PFSK-1 (cell line): ENCODE data around the gene SUMO3.
A peak's percentile ranks its signal among the peaks of the same experiment; 100 is the strongest.

Experiments used
- FOXP2 ChIP-seq: optimal IDR thresholded peaks from 2 replicates; pipeline ENCODE3; 2011; ENCODE audit warnings: borderline replicate concordance, control low read depth, inconsistent platforms; ENCODE audit not compliant: insufficient read depth; ENCODE audit errors: extremely low read length, extremely low read depth
- POLR2AphosphoS5 ChIP-seq: IDR thresholded peaks from 2 replicates; pipeline ENCODE4 v1.6.1; 2012; ENCODE audit warnings: low read depth, mild to moderate bottlenecking, control low read depth, low read length, moderate library complexity
- SIN3A ChIP-seq: IDR thresholded peaks from 2 replicates; pipeline ENCODE4 v1.6.1; 2012; ENCODE audit warnings: mild to moderate bottlenecking, low read length, moderate library complexity, borderline replicate concordance; ENCODE audit not compliant: insufficient read depth
- TAF1 ChIP-seq: IDR thresholded peaks from 2 replicates; pipeline ENCODE4 v1.6.1; 2012; ENCODE audit warnings: low read length, control low read depth, borderline replicate concordance; ENCODE audit not compliant: insufficient read depth
- TF ChIP-seq, protein P1 (sequence below), 2 experiments: IDR thresholded peaks; 2 replicates each; pipeline versions ENCODE4 v1.6.1 to v1.8.0; 2011 to 2012; ENCODE audit warnings: low read depth in 2 of 2, low read length in 2 of 2, control low read depth in 1 of 2, inconsistent platforms in 1 of 2, mild to moderate bottlenecking in 1 of 2, moderate library complexity in 1 of 2; ENCODE audit not compliant: insufficient read depth in 1 of 2

SUMO3 gene

DNA sequence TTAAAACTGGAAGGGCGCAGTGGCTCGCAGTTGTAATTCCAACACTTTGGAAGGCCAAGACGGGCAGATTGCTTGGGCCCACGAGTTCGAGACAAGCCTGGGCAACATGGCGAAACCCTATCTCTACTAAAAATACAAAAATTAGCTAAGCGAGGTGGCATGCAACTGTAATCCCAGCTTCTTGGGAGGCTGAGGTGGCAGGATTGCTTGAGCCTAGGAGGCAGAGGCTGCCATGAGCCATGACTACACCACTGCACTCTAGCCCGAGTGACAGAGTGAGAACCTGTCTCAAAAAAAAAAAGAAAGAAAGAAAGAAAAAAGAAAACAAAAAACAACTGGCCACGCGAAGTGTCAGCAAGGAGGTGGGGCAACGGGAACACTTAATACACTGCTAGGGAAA, 22.5 kb downstream of the SUMO3 start:
- TF ChIP-seq SIN3A = no peak

DNA sequence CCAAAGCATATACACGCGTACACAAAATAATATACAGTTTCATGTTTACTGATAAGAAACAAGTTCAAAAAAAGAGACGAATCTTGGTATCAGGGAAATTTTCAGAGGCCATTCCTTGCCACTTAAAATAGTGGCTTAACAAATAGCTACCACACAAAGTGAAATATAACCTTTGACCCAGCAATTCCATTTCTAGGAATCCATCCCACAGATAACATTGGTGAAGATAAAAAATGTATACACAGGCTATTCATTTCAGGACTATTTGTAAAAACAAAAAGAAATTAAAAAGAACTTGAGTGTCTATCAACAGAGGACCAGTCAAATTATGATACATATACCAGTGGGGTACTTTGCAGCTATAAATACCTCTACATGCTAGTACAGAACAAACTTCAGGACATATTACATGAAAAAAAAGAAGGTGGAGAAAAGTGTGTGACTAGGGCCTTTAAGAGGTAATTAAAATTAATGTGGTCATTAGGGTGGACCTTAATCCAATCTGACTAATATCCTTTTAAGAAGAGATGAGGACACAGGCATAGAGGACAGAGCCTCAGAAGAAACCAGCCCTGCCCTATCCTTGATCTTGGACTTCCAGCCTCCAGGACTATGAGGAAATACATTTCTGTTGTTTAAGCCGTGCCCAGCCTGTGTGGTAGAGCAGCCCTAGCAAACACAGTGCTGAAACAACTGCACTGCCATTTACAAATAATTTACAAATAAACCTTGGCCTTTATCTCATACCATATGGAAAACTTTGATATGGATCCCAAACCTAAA, 24.1 kb downstream of the SUMO3 start:
- TF ChIP-seq TAF1 = no peak
- TF ChIP-seq SIN3A = 0 out of 2 replicates have a peak, but pooled peaks have one; percentile 26

DNA sequence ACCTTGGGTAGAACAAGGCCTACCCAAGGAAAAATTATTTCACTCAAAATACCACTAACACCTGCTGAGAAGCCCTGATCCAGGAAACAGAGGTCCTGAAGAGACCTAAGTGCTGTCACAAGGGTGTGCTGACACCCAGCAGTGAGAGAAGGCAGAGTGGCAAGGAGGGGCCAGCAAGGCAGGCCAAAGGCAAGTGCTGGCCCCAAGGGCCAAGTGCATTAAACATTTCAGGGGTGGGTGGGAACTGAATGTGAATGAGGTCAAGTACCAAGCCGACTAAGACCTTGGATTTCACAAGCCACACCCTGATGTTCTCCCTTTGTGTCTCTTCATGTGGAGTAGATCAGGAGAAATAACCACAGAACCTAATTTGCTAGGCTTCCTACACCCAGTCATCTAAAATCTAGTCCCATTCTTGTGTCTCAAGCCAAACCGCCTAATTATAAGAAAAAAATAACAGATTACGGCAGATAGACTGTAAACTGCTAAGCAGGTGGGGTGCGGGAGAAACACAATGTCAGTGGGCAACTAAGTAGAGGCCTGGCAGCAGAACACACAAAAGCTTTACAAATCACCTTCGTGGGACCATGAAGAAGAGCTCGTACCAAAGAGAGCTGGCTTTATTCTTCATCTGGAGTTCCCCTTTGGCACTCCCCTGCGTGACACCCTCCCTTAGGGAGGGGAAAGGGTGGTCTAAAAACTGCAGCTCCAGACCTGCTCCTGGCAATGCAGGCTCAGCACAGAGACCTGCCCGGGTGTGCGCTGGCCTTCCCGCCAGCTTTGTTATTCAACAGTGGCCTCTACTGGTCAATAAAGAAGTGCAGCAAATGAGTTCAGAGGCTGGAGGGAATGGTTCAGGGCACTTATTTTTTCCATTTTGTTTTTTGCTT, 24.9 kb downstream of the SUMO3 start:
- TF ChIP-seq, protein P1, sequence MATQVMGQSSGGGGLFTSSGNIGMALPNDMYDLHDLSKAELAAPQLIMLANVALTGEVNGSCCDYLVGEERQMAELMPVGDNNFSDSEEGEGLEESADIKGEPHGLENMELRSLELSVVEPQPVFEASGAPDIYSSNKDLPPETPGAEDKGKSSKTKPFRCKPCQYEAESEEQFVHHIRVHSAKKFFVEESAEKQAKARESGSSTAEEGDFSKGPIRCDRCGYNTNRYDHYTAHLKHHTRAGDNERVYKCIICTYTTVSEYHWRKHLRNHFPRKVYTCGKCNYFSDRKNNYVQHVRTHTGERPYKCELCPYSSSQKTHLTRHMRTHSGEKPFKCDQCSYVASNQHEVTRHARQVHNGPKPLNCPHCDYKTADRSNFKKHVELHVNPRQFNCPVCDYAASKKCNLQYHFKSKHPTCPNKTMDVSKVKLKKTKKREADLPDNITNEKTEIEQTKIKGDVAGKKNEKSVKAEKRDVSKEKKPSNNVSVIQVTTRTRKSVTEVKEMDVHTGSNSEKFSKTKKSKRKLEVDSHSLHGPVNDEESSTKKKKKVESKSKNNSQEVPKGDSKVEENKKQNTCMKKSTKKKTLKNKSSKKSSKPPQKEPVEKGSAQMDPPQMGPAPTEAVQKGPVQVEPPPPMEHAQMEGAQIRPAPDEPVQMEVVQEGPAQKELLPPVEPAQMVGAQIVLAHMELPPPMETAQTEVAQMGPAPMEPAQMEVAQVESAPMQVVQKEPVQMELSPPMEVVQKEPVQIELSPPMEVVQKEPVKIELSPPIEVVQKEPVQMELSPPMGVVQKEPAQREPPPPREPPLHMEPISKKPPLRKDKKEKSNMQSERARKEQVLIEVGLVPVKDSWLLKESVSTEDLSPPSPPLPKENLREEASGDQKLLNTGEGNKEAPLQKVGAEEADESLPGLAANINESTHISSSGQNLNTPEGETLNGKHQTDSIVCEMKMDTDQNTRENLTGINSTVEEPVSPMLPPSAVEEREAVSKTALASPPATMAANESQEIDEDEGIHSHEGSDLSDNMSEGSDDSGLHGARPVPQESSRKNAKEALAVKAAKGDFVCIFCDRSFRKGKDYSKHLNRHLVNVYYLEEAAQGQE (IDR thresholded peaks at IDR 0.05; ENCODE audit: insufficient read depth in 1 of 2, low read depth in 2 of 2, low read length in 2 of 2) = no peak
- TF ChIP-seq POLR2AphosphoS5 (no peak), TAF1 (no peak), SIN3A (no peak), FOXP2 (no peak)

DNA sequence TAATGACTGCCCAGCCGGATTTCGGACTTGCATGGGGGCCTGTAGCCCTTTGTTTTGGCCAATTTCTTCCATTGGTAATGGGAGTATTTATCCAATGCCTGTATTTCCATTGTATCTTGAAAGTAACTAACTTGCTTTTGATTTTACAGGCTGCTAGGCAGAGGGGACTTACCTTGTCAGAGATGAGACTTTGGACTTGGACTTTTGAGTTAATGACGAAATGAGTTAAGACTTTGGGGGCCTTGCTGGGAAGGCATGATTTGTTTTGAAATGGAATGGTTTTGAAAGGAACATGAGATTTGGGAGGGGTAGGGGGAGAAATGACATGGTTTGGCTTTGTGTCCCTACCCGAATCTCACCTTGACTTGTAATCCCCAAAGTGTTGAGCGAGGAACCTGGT, 25.9 kb downstream of the SUMO3 start:
- TF ChIP-seq SIN3A (no peak), TAF1 (no peak), FOXP2 (no peak), POLR2AphosphoS5 (no peak)
- TF ChIP-seq, protein P1 (IDR thresholded peaks at IDR 0.05; ENCODE audit: insufficient read depth in 1 of 2, low read depth in 2 of 2, low read length in 2 of 2) = no peak

DNA sequence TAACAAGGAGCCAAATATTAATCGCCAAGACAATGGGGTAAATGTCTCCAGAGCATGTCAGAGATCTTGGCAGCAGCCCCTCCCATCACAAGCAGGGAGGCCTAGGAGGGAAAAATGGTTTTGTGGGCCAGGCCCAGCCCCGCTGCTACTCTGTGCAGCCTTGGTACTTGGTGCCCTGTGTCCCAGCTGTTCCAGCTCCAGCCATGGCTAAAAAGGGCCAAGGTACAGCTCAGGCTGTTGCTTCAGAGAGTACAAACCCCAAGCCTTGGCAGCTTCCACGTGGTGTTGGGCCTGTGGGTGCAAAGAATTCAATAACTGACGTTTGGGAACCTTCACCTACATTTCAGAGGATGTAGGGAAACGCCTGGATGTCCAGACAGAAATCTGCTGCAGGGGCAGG, 26.6 kb downstream of the SUMO3 start:
- TF ChIP-seq TAF1 (no peak), POLR2AphosphoS5 (no peak)
- TF ChIP-seq, protein P1 (IDR thresholded peaks at IDR 0.05; ENCODE audit: insufficient read depth in 1 of 2, low read depth in 2 of 2, low read length in 2 of 2) = no peak

DNA sequence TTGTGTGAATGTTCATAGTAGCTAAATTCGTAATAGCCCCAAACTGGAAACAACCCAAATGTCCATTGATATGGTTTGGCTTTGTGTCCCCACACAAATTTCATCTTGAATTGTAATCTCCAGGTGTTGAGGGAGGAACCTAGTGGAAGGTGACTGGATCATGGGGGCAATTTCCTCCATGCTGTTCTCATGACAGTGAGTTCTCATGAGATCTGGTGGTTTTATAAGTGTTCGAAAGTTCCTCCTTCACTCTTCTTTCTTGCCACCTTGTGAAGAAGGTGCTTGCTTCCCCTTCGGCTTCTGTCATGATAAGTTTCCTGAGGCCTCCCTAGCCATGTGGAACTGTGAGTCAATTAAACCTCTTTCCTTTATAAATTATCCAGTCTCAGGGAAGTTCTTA, 27.5 kb downstream of the SUMO3 start:
- TF ChIP-seq FOXP2 (no peak), TAF1 (no peak), SIN3A (no peak), POLR2AphosphoS5 (no peak)
- TF ChIP-seq, protein P1 (IDR thresholded peaks at IDR 0.05; ENCODE audit: insufficient read depth in 1 of 2, low read depth in 2 of 2, low read length in 2 of 2) = no peak
